ENCODE measurements around the gene KLHL29.
"Not testable (repeated sequence)": the region's sequence is repeated elsewhere in the genome, so short reads cannot be mapped to it uniquely, and the experiment has no call there.

The KLHL29 gene
- 0.25 to 1.6 (median 0.85) reads per million in 9 experiments for total RNA-seq

DNA sequence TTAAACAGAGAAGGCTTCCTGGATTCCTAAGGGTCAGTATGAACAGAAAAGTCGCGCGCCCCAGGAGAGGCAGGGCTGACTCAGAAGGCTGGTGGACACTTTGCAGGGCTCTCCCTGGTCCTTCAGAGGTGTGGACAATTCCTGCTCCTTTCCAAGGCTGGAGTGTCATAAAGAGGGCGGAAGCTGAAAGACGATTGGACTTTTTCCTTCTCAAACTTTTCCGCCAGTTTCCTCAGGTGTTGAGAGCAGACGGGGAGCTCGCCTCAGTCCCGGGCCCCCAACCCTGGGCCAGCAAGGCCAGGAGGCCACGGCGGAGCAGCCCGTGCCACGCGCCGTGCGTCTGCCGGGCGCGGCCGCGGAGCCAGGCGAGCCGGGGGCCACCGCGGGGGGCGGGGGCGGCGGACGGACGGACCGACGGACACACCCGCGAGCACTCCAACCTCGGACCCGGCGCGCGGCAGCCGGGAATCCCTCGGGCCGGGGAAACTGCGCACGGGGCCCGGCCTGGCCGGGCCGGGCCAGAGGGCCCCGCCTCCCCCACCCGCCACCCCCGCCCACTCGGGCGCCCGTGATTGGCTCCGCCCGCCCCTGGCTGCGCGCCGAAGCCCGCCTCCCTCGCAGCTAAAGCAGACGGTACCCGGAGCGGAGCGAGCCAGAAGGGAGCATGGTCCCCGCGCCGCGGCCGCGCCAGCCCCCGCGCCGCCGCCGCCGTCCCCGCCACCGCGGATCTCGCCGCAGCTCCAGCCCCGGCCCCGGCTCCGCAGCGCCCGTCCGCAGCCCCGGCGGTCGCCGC lies at the start of gene KLHL29:
Gene KLHL29 (plus strand): TSS at position 629 of the 793 bp plus-strand sequence. CDS start 177,018 bp downstream, outside the sequence.
- DNase-seq: no peak
- Mint-ChIP-seq H3K36me3 (ENCODE audit: insufficient read depth) (no peaks in the 10 kb centered on the region), H3K4me1 (ENCODE audit: low read depth in 2 of 2) (peaks cover 10 to 19% of the 10 kb centered on the region in 2 donors), H3K27ac (no peak within 1 kb of the TSS), H3K4me3 (peak within 1 kb of the TSS; percentile 61 to 71), H3K27me3 (peaks cover 75 to 84% of the 10 kb centered on the region in 2 donors), H3K9me3 (no peaks in the 10 kb centered on the region)
- peak; percentile 52 for ATAC-seq (replicated peaks)

DNA sequence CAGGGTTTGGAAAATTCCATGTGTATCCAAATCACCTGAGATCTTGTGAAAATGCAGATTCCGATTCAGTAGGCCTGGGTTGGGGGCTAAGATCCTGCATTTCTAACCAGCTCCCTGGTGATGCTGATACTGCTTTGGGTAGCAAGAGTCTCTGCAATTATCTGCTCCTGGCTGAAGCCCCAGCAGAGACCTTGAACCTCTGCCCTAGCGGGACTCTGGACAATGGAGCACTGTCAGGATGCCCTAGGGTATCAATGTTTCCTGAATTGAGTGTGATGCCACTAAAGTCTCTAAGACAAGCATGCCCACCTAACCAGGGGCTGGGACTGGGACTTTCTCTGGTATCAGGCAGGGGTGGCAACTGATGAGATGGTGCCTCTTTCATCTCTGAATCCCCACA lies 49.4 kb upstream of the KLHL29 start:
- no peaks in the 10 kb centered on the region for H3K9me3 Mint-ChIP-seq
- no peaks in the 10 kb centered on the region for H3K4me1 Mint-ChIP-seq (ENCODE audit: low read depth in 2 of 2)
- no peak overlapping the region for H3K27ac Mint-ChIP-seq
- DNase-seq (no peak), ATAC-seq (replicated peaks) (no peak)
- H3K27me3 Mint-ChIP-seq: peaks cover 7 to 53% of the 10 kb centered on the region in 2 donors
- H3K36me3 Mint-ChIP-seq (ENCODE audit: insufficient read depth): peaks cover 3% of the 10 kb centered on the region
- H3K4me3 Mint-ChIP-seq: no peak overlapping the region

DNA sequence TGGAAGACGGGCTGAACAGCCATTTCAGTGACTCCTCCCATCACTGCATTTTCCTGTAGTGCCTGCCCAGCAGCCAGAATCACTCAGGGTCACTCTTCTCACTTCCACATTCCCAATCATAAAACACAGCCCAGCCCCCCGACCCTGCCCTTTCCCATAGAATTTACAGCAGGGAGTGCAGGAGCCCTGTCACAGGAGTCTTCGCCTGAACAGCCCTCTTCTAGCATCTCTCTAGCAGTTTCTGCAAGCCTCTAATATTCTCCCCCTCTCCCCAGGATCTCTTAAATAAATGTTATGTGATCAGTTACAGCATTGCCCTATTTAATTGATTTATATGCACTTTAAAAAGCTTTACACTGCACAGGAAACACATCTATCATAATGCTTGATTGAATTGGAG lies 42.9 kb upstream of the KLHL29 start:
- no peak overlapping the region for H3K27ac Mint-ChIP-seq
- H3K9me3 Mint-ChIP-seq: no peaks in the 10 kb centered on the region
- no peak for DNase-seq
- H3K36me3 Mint-ChIP-seq (ENCODE audit: insufficient read depth): peaks cover 3% of the 10 kb centered on the region
- peaks cover 20 to 21% of the 10 kb centered on the region in 2 donors for H3K27me3 Mint-ChIP-seq
- no peak for ATAC-seq (replicated peaks)
- no peak overlapping the region for H3K4me3 Mint-ChIP-seq
- no peaks in the 10 kb centered on the region for H3K4me1 Mint-ChIP-seq (ENCODE audit: low read depth in 2 of 2)

DNA sequence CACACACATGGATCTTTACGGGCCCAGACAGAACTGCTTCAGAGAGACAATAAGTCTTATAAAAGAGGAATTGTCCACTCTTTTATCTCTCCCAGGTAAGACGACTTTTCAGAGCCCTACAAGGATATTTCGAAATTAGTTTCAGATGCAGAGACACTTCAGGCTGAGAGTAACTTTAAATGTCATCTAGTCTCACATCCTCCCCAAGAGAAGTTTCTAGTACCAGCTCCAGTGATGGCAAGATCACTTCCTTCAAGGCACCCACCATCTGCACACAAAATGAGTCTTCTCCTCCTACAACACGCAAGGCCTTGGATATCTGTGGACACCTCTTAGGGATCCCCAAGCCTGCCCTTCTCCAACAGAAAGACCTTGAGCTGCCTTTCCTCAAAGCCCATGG lies 39.0 kb upstream of the KLHL29 start:
- DNase-seq (no peak), ATAC-seq (replicated peaks) (no peak)
- Mint-ChIP-seq H3K4me1 (ENCODE audit: low read depth in 2 of 2) (no peaks in the 10 kb centered on the region), H3K4me3 (no peak overlapping the region), H3K9me3 (no peaks in the 10 kb centered on the region), H3K27ac (no peak overlapping the region), H3K27me3 (peaks cover 17 to 18% of the 10 kb centered on the region in 2 donors), H3K36me3 (ENCODE audit: insufficient read depth) (no peaks in the 10 kb centered on the region)

DNA sequence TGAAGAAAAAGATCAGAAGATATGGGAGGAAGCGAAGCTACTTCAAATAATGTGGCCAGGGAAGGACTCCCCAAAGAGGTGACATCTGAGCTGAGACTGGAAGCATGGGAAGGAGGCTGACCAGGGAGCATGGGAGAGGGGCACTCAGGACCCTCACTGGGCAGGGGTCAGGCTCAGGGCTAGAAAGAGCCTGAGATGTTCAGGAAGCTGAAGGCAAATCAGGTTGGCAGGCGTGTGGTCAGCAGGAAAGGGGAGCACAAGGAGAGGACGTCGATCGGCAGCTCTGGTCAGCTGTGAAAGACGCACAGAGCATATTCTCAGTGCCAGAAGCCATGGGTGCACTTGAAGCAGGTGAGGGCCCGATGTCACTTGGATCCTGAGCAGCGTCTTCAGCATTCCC lies 38.2 kb upstream of the KLHL29 start:
- no peak overlapping the region for H3K27ac Mint-ChIP-seq
- H3K4me3 Mint-ChIP-seq: no peak overlapping the region
- DNase-seq: no peak
- H3K27me3 Mint-ChIP-seq: peaks cover 15 to 18% of the 10 kb centered on the region in 2 donors
- H3K36me3 Mint-ChIP-seq (ENCODE audit: insufficient read depth): no peaks in the 10 kb centered on the region
- no peaks in the 10 kb centered on the region for H3K4me1 Mint-ChIP-seq (ENCODE audit: low read depth in 2 of 2)
- no peaks in the 10 kb centered on the region for H3K9me3 Mint-ChIP-seq
- ATAC-seq (replicated peaks): no peak

DNA sequence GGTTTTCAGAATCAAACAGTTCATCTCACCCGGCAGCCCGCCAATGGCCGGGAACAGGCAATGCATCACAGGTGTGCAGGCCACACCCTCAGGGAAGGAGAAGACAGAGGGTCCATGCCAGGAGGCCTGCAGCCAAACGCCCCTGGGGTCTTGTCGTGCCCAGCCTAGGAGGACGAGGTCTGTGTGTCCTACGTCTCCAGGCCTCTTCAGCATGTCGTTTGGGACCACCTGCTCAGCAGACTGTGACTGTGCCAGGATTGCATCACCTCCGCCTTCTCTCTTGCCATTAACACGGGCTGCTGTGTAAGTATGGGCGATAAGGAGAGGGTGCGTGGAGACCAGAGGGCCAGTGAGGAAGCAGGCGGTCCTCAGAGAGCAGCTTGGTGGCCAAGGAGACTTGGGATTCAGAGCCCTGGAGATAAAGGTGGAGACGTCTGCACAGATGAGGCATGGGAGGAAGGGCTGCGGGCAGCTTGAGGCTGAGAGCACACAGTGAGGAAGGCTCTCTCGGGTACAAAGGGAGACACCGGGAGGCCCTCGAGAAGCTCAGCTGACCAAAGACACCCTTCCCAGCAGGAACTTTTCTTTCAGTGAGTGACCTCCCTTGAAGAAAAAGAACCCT lies 37.4 kb upstream of the KLHL29 start:
- no peaks in the 10 kb centered on the region for H3K9me3 Mint-ChIP-seq
- ATAC-seq (replicated peaks) (no peak), DNase-seq (no peak)
- no peaks in the 10 kb centered on the region for H3K4me1 Mint-ChIP-seq (ENCODE audit: low read depth in 2 of 2)
- H3K36me3 Mint-ChIP-seq (ENCODE audit: insufficient read depth): no peaks in the 10 kb centered on the region
- H3K27me3 Mint-ChIP-seq: peaks cover 15 to 19% of the 10 kb centered on the region in 2 donors
- H3K4me3 Mint-ChIP-seq: no peak overlapping the region
- no peak overlapping the region for H3K27ac Mint-ChIP-seq

DNA sequence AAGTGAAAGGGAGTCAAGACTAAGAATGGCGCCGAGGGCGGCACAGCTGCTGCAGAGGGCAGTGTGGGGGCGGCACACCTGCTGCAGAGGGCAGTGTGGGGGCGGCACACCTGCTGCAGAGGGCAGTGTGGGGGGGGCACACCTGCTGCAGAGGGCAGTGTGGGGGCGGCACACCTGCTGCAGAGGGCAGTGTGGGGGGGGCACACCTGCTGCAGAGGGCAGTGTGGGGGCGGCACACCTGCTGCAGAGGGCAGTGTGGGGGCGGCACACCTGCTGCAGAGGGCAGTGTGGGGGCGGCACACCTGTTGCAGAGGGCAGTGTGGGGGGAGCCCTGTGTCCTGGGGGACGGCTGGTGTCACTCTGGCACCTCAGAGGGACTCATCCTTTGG lies 36.9 kb upstream of the KLHL29 start:
- peaks cover 15 to 24% of the 10 kb centered on the region in 2 donors for H3K27me3 Mint-ChIP-seq
- DNase-seq; H3K27ac Mint-ChIP-seq; H3K36me3 Mint-ChIP-seq (ENCODE audit: insufficient read depth); H3K9me3 Mint-ChIP-seq; H3K4me1 Mint-ChIP-seq (ENCODE audit: low read depth in 2 of 2); H3K4me3 Mint-ChIP-seq; ATAC-seq (replicated peaks): not testable (repeated sequence)

DNA sequence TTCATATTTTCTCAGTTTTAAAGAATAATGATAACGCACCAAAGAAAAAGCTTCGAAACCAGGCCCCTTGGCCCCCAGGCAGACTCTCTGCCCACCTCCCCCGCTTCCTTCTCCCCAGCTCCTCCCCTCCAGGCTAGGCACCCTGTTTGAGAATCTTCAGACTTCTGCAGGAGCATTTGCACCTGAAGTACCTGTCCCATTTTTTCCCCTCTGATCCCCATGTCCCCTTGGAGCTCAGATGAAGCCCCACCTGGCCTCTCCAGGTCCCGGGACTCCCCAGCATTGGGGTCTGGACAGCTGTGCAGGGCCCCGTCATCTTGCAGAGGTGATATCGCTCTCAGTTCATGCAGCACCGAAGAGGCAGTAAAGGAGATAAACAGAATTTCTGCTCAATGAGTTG lies 35.5 kb upstream of the KLHL29 start:
- Mint-ChIP-seq H3K9me3 (no peaks in the 10 kb centered on the region), H3K27ac (no peak overlapping the region), H3K36me3 (ENCODE audit: insufficient read depth) (no peaks in the 10 kb centered on the region), H3K27me3 (peaks cover 25 to 38% of the 10 kb centered on the region in 2 donors), H3K4me3 (no peak overlapping the region), H3K4me1 (ENCODE audit: low read depth in 2 of 2) (no peaks in the 10 kb centered on the region)
- no peak for DNase-seq
- ATAC-seq (replicated peaks): no peak

DNA sequence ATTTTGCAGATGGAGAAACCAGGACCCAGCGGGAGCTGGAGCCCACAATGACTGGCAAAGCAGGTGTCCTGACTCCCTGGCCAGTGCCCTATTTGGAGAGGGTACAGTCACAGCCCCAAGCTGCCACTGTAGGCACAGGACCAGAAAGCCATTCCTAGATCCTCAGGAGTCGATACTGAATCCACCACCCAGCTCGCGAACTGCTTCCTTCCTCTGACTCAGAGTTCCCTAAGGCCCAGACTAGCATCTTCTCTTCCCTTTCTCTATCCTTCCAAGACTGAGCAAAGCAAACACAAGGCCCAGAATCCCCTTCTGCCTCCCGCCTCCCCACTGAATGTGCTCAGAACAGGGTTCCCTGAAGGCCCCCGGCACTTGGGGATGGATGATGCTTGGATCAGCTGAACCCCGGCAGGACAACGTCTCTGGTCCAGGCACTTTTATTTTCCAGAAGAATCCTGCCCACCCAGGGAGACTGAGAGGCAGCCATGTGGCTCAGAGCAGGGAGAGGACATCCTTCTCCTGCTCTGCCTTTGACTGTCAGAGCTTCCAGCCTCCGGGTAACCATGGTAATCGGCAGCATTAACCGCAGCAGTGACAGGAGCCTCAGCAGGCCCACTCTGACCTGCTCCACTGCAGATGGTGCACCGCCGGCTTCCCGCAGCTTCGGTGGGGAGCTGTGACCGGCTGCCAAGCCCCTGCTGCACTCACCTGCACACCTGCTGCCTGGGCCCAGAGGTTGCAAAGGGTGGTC lies 34.8 kb upstream of the KLHL29 start:
- ATAC-seq (replicated peaks) (no peak), DNase-seq (no peak)
- H3K9me3 Mint-ChIP-seq: no peaks in the 10 kb centered on the region
- no peaks in the 10 kb centered on the region for H3K36me3 Mint-ChIP-seq (ENCODE audit: insufficient read depth)
- peaks cover 32 to 45% of the 10 kb centered on the region in 2 donors for H3K27me3 Mint-ChIP-seq
- no peak overlapping the region for H3K27ac Mint-ChIP-seq
- no peaks in the 10 kb centered on the region for H3K4me1 Mint-ChIP-seq (ENCODE audit: low read depth in 2 of 2)
- no peak overlapping the region for H3K4me3 Mint-ChIP-seq

DNA sequence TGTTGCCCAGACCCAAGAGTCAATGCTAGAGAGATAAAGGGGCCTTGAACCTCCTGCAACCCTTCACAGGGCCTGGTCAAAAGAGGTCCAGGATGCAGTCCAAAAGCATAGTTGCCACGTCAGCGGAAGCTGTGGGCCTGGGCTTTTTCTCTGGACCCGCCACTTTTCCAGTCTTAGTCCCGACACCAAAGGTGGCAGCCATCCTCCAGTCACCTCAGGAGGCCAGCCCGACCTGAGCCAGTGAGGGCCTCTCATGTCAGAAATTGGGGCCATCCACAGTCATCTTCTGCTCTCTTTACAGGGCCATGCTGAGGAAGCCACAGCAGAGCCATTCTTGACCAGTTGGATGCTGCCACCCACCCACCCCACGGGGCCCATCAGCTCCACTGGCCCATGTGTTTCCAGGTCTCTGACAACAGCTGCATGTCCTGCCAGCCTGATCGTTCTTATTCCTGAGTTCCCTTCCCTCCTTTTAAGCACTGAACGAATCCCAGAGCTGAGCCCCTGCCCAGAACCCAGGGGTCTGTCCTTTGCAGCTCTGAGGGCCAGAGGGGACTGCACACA lies 34.1 kb upstream of the KLHL29 start:
- Mint-ChIP-seq H3K4me3 (no peak overlapping the region), H3K9me3 (no peaks in the 10 kb centered on the region), H3K36me3 (ENCODE audit: insufficient read depth) (no peaks in the 10 kb centered on the region), H3K27me3 (peaks cover 34 to 48% of the 10 kb centered on the region in 2 donors), H3K27ac (no peak overlapping the region), H3K4me1 (ENCODE audit: low read depth in 2 of 2) (no peaks in the 10 kb centered on the region)
- ATAC-seq (replicated peaks) (no peak), DNase-seq (no peak)

DNA sequence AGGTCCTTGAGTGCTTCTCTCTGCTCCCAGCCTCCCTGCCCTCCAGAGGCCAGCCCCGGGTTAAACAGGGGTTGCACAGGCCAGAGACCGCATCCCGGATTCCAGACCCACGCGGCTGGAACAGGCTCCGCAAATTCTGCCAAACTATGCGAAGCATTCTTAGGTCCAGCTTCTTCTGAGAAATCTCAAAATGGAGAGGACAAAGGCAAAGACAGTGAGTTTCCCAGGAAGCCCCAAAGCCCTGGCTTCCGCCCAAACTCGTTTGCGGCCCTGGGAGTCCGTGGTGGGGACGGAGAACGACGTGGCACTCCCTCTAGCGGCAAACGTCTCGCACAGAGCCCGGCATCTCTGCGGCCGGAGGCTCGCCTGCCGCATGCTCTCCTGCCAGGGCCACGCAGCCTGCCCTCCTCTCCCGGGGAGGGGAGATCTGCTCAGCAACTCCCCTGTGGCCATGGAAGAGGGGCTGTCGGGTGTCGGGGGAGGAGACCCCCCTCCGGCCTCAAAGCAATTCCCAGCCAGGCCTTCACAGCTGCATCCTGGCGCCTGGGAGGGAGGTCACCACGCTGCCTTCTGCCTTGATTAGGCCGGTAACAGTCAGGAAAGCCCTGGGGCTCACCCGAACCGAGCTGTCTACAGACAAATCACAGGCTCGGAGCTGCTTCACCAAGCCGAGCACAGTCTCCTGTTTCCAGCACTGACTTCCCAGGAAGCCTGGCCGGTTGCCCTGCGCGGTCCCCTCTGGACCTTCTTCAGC lies 33.4 kb upstream of the KLHL29 start:
- no peak overlapping the region for H3K27ac Mint-ChIP-seq
- H3K36me3 Mint-ChIP-seq (ENCODE audit: insufficient read depth): no peaks in the 10 kb centered on the region
- H3K9me3 Mint-ChIP-seq: no peaks in the 10 kb centered on the region
- no peak for ATAC-seq (replicated peaks)
- H3K27me3 Mint-ChIP-seq: peaks cover 33 to 49% of the 10 kb centered on the region in 2 donors
- H3K4me1 Mint-ChIP-seq (ENCODE audit: low read depth in 2 of 2): no peaks in the 10 kb centered on the region
- DNase-seq: no peak
- no peak overlapping the region for H3K4me3 Mint-ChIP-seq

DNA sequence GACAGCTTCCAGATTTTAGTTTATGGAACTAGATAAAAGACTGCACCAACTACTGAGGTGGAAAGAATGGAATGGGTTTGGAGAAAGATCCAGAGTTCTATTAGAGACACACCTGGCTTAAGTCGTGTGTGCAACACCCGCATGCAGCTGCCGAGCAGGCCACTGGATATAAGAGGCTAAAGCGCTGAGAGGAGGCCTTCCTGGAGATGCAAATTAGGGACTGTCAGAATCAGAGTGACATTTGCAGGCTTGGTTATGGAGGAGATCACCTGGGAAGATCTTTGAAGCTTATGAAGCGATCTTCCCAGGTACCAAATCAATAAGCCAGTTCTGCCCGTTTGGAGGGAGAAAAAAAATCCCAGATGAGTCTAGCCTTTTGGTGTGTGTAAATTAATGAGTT lies 30.4 kb upstream of the KLHL29 start:
- Mint-ChIP-seq H3K36me3 (ENCODE audit: insufficient read depth) (no peaks in the 10 kb centered on the region), H3K27ac (no peak overlapping the region), H3K4me3 (no peak overlapping the region), H3K9me3 (no peaks in the 10 kb centered on the region), H3K27me3 (peaks cover 32 to 38% of the 10 kb centered on the region in 2 donors), H3K4me1 (ENCODE audit: low read depth in 2 of 2) (no peaks in the 10 kb centered on the region)
- no peak for DNase-seq
- ATAC-seq (replicated peaks): no peak

DNA sequence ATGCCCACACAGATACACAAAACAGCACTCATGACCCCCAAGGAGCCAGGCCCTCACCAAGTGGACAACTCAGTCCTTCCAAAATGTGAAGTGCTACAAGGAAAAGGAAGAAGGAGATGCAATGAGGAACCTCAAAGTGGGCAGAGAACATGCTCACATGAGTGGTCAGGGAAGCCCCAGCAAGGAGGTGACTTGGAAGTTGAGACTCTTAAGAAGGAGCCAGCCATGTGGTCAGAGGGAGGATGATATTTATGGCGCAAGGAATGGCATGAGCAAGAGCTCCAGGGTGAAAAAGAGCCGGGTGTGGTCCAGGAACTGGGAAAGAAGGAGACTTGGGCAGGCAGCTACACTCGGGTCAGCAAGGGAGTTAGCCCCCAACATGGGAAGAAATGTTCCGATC lies 30.0 kb upstream of the KLHL29 start:
- no peak for DNase-seq
- no peak overlapping the region for H3K27ac Mint-ChIP-seq
- no peaks in the 10 kb centered on the region for H3K36me3 Mint-ChIP-seq (ENCODE audit: insufficient read depth)
- no peak overlapping the region for H3K4me3 Mint-ChIP-seq
- no peak for ATAC-seq (replicated peaks)
- H3K9me3 Mint-ChIP-seq: no peaks in the 10 kb centered on the region
- peaks cover 29 to 38% of the 10 kb centered on the region in 2 donors for H3K27me3 Mint-ChIP-seq
- no peaks in the 10 kb centered on the region for H3K4me1 Mint-ChIP-seq (ENCODE audit: low read depth in 2 of 2)
